ENCODE measurements around the gene FAM236C.
"Not testable (repeated sequence)": the region's sequence is repeated elsewhere in the genome, so short reads cannot be mapped to it uniquely, and the experiment has no call there.

FAM236C gene

DNA sequence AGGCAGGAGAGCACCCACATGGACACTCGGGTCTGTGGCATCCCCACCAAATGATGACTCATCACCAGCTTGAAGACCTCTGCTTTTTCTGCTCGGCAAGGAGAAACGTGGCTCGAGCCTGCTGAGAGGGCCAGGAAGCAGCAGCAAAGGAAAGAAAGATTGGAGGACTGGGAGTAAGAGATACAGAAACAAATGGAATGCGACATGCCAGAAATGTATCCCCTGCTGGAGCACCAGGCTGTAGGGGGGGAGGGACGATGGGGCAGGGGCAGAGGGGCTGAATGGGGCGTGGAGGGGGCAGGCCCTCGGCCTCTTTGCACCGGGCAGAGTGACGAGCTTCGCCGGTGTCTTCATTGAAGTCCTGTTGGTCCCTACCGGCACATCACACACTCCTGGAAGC, at the start of gene FAM236C:
FAM236C (plus strand) TSS at position 301 of the 400 bp plus-strand sequence. CDS start 100 bp downstream, outside the sequence.
- DNase-seq (ENCODE audit: low spot score): not testable (repeated sequence)

DNA sequence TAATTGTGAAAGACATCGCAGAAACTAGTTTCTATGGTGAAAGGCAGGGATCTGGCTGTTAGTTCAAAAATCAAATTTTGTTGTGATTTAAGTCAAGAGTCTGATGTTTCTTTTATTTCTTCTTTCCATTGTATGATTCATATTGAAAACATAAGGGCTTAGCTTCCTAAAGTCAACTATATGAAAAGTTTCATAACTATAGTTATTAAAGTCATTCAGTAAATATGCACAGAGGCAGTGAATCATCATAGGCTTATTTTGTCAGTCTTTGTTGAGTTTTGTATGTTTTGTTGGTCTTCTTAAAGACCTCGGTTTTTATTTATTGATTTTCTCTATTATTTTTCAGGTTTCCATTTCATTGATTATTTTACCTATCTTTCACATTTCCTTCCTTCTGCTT, 29.5 kb upstream of the FAM236C start:
- DNase-seq (ENCODE audit: low spot score): not testable (repeated sequence)

DNA sequence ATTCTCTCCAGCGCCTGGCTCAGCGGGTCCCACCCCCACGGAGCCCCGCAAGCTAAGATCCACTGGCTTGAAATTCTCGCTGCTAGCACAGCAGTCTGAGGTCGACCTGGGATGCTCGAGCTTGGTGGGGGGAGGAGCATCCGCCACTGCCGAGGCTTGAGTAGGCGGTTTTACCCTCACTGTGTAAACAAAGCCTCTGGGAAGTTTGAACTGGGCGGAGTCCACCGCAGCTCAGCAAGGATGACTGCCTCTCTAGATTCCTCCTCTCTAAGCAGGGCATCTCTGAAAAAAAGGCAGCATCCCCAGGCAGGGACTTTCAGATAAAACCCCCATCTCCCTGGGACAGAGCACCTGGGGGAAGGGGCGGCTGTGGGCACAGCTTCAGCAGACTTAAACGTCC, 22.7 kb upstream of the FAM236C start:
- not testable (repeated sequence) for DNase-seq (ENCODE audit: low spot score)

DNA sequence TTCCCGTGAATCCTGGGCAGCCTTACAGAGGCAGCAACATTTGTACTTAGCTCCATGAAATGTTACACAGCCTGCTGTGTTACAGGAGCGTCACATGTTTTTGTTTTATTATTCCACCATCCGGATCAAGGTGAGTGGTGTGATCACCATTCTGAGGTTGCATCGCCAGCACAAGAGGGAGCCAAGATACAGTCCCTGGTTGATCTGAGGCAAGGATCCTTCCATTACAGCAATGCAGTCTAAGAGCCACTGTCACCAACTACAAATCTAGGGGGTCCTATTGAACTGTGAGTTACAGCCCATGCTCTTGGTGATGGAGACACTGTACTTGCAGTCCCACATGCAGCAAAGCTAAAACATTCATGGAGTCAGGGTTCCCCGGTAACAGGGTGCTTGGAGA, 3.7 kb downstream of the FAM236C start:
- DNase-seq (ENCODE audit: low spot score): not testable (repeated sequence)

DNA sequence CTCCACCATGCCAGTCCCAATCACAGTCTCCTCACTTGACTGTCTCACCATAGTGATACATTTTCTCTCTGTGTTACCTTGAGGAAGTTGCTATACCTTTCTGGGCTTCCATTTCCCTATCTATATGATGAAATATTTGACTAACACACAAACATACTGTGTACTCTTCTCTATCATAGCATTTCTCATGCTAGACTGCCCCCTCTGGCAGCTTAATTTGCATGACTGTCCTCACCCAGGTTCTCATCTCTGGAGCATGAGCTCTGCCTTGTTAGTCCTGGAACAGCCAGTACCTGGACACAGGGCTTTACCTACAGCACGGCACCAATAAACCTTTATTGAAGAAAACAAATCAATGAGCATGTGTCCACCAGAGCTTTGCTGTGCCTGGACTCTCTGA, 19.9 kb downstream of the FAM236C start:
- DNase-seq (ENCODE audit: low spot score): not testable (repeated sequence)

DNA sequence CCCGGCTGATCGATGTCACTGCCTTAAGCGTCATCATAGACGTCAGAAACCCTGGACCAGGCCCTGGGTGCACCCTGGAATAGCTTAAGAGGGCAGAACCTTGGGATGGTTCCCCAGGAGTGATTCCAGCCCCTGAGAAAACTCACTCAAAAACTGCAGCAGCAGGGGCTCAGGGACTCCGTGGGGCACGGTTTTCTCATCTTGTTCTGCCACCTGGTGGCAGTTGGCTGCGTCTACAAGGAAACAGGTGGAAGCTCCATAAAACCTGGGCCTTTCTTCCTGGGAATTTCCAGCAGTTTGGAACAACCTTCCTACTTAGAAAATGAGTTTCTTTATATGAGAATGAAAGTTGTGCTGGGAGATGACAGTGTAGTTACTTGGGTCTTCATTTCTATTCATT, 24.0 kb downstream of the FAM236C start:
- DNase-seq (ENCODE audit: low spot score): not testable (repeated sequence)

DNA sequence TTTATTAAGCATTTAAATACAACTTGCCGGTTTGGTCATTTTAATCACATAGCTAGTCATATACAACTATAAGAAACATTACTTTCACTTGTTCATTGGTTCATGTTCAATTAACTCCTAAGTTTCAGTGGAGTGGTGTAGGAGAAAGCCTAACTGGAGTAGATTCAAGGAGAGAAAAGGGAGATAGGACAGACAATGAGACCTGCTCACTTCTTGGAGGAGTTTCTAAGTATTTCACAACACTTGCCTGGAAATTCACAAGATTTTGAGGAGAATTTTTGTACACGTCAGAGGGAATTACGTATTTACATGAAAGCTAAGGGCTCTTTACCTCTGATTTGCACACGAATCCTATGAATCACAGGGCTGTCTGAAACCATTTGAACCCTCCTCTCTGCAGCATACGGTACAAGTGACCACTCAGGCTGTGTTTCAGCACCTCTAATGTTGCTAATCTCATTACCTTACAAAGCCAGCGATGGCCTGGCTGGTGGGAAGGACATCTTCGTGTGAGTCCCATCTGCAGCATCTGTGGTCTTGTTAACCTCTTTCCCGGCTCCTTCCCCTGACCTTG, 24.6 kb downstream of the FAM236C start:
- DNase-seq (ENCODE audit: low spot score): not testable (repeated sequence)

DNA sequence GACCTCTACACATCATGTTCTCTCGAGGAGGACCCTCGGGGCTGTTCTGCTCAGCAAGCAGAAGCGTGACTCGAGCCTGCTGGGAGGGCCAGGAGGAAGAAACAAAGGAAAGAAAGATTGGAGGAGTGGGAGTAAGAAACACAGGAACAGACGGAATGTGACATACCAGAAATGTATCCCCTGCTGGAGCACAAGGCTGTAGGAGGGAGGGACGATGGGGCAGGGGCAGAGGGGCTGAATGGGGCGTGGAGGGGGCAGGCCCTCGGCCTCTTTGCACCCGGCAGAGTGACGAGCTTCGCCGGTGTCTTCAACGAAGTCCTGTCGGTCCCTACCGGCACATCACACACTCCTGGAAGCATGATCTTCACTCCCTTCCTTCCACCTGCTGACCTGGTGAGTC, 25.5 kb downstream of the FAM236C start, which contains the start of gene FAM236A:
FAM236A (plus strand) TSS at position 301 of the 400 bp plus-strand sequence; CDS start at position 358, 57 bp downstream.
- DNase-seq (ENCODE audit: low spot score): not testable (repeated sequence)

DNA sequence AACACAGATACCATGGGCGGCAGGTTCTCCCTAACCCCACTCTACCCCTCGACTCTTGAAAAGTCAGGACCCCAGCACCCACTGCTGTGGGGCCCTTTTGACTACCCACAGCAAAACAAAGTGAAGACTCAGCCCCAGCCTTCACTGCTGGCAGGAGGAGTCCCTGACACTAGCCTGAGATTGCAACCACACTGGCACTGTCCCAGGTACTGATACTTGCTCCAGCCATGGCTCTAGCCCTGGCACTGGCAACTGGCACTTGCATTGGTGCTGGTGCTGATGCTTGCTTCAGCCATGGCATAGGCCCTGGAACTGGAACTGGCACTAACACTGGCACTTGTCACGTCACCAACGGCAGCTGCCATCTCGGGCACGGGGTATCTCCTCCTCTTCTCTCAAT, 29.9 kb downstream of the FAM236C start:
- not testable (repeated sequence) for DNase-seq (ENCODE audit: low spot score)

DNA sequence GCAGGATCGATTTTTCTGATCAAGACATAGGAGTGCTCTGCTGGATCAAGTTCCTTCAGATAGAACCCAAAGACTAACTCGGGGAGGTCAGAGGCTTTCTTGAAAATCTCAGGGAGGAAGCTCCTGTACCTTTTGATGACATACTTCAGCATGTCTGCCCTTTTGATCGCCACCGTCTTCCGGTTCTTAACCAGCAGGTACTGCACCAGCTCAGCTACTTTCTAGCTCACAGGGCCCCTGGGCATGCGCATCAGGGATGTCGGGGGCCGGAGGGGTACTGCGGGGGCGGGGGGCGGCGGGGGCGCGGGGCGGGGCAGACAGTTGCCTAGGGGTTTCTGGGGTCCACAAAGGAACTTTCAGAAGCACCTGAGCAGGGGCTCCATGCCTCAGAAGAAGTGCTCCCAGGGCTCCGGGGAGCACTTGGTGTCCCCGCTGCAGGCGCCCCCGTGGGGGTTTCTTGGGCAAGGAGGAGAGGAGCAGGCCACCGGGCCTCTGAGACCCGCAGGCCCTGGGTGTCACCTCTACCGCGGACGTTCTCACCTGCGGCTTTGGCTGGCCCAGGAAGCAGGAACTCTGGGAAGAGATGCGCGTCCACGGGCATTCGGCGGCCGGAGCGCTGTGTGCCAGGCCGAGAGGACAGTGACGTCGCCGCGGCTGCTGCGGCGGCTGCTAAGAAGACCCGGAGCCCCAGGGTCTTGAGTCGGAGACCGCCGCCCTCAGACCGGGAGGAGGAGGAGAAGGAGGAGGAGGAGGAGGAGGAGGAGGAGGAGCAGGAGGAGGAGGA, 30.8 kb downstream of the FAM236C start:
- not testable (repeated sequence) for DNase-seq (ENCODE audit: low spot score)

DNA sequence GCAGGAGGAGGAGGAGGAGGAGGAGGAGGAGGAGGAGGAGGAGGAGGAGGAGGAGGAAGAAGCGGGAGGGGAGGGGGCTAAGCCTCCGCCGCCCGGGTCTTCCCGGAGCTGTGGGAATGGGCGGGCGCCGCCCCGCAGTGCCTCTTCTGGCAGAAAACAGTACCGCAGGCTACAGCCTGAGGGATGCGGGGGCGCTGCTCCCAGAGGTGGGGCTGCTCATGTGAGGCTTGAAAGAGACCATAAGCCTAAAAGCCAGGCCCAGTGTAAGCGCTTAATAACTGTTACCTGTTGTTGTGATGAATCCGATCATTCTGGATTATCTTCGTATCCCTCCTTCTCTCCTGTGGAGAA, 31.4 kb downstream of the FAM236C start, which contains the start of gene DMRTC1:
DMRTC1 (minus strand) TSS at position 19 of the 351 bp plus-strand sequence. CDS start 68,143 bp downstream, outside the sequence.
- DNase-seq (ENCODE audit: low spot score): not testable (repeated sequence)

DNA sequence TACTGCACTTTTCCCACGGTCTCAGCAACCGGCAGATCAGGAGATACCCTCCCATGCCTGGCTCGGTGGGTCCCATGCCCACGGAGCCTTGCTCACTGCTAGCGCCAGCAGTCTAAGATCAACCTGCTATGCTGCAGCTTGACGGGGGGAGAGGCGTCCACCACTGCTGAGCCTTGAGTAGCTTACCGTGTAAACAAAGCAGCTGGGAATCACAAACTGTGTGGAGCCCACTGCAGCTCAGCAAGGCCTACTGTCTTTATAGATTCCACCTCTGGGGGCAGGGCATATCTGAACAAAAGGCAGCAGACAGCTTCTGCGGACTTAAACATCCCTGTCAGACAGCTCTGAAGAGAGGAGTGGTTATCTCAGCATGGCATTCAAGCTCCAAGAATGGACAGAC, 47.6 kb downstream of the FAM236C start:
- DNase-seq (ENCODE audit: low spot score): not testable (repeated sequence)
